WTC11 (cell line): ENCODE results near the gene ATP5ME. TPM values are rescaled to one million over a fixed set of nuclear protein-coding genes. Genes with fewer than 3 reads are reported as not detected.

Experiments used
- ATAC-seq: fragments of 200-7000 bp; cut with Tn5 transposase; 2 replicates; pipeline ENCODE4 v1.10.0; 2021; ENCODE audit warnings: mild to moderate bottlenecking, moderate library complexity
- CTCF ChIA-PET: fragments of 300-600 bp; sonication (Branson Sonifier 250); formaldehyde crosslinking; loops from one replicate; lab custom pipeline; 2021; ENCODE audit warnings: antibody characterized with exemption; lab: Charles Lee
- POLR2A ChIA-PET: fragments of 350-600 bp; sonication (Branson Sonifier 250); formaldehyde crosslinking; loops from one replicate; lab custom pipeline; 2021; ENCODE audit warnings: antibody characterized with exemption; lab: Charles Lee
- DNase-seq: peaks from one replicate; pipeline ENCODE4 v3.0.0; 2021; ENCODE audit warnings: low spot score
- H3K27ac Mint-ChIP-seq: 2 replicates; pipeline ENCODE4 v1.8.0; 2021; ENCODE audit warnings: mixed read lengths
- H3K27me3 Mint-ChIP-seq: 2 replicates; pipeline ENCODE4 v1.8.0; 2021; ENCODE audit warnings: low read depth, mild to moderate bottlenecking, moderate library complexity, mixed read lengths
- H3K36me3 Mint-ChIP-seq: 2 replicates; pipeline ENCODE4 v1.8.0; 2021; ENCODE audit warnings: mixed read lengths
- H3K4me1 Mint-ChIP-seq: 2 replicates; pipeline ENCODE4 v1.8.0; 2022; ENCODE audit warnings: mixed read lengths
- H3K4me3 Mint-ChIP-seq: 2 replicates; pipeline ENCODE4 v1.8.0; 2021; ENCODE audit warnings: mild to moderate bottlenecking, moderate library complexity, mixed read lengths
- H3K9me3 Mint-ChIP-seq: 2 replicates; pipeline ENCODE4 v1.8.0; 2021; ENCODE audit warnings: mixed read lengths
- AFF4 ChIP-seq: sonication (generic); formaldehyde crosslinking; IDR thresholded peaks from 2 replicates; pipeline ENCODE4 v1.8.1; 2023; ENCODE audit warnings: mild to moderate bottlenecking, missing genetic modification reagents, borderline replicate concordance
- AR ChIP-seq: fragments of 250-450 bp; sonication (Bioruptor Pico); IDR thresholded peaks from 2 replicates; pipeline ENCODE4 v1.9.0; 2021; ENCODE audit warnings: mild to moderate bottlenecking
- ATF1 ChIP-seq: sonication (generic); formaldehyde crosslinking; IDR thresholded peaks from 2 replicates; pipeline ENCODE4 v1.8.1; 2023; ENCODE audit warnings: mild to moderate bottlenecking, moderate library complexity, missing genetic modification reagents
- ATF3 ChIP-seq: sonication (generic); formaldehyde crosslinking; conservative IDR thresholded peaks from 2 replicates; pipeline ENCODE4 v1.8.1; 2022; ENCODE audit warnings: mild to moderate bottlenecking, missing genetic modification reagents
- CDX4 ChIP-seq: fragments of 250-450 bp; sonication (Bioruptor Pico); IDR thresholded peaks from 2 replicates; pipeline ENCODE4 v1.9.0; 2021; ENCODE audit warnings: moderate library complexity, mild to moderate bottlenecking, inconsistent platforms, borderline replicate concordance
- ESRRA ChIP-seq: sonication (generic); formaldehyde crosslinking; IDR thresholded peaks from 2 replicates; pipeline ENCODE4 v1.8.1; 2022; ENCODE audit warnings: mild to moderate bottlenecking, missing genetic modification reagents, borderline replicate concordance
- FOXK1 ChIP-seq: sonication (generic); formaldehyde crosslinking; IDR thresholded peaks from 2 replicates; pipeline ENCODE4 v1.8.0; 2022; ENCODE audit warnings: mild to moderate bottlenecking, moderate library complexity, missing genetic modification reagents
- GTF2I ChIP-seq: fragments of 250-450 bp; sonication (Bioruptor Pico); conservative IDR thresholded peaks from 2 replicates; pipeline ENCODE4 v1.4.0; 2021; ENCODE audit warnings: mild to moderate bottlenecking
- HMGA2 ChIP-seq: fragments of 250-450 bp; sonication (Bioruptor Pico); IDR thresholded peaks from 2 replicates; pipeline ENCODE4 v1.4.0; 2021; ENCODE audit warnings: mild to moderate bottlenecking, moderate library complexity
- JAZF1 ChIP-seq: fragments of 250-450 bp; sonication (Bioruptor Pico); IDR thresholded peaks from 2 replicates; pipeline ENCODE4 v1.9.0; 2021; ENCODE audit warnings: moderate library complexity, mild to moderate bottlenecking, inconsistent platforms
- MAX ChIP-seq: sonication (generic); formaldehyde crosslinking; IDR thresholded peaks from 2 replicates; pipeline ENCODE4 v1.8.0; 2022; ENCODE audit warnings: mild to moderate bottlenecking, missing genetic modification reagents
- MXD4 ChIP-seq: fragments of 250-450 bp; sonication (Bioruptor Pico); IDR thresholded peaks from 2 replicates; pipeline ENCODE4 v1.8.0; 2021; ENCODE audit warnings: mild to moderate bottlenecking, moderate library complexity, borderline replicate concordance
- MYBL2 ChIP-seq: sonication (generic); formaldehyde crosslinking; IDR thresholded peaks from 2 replicates; pipeline ENCODE4 v1.8.1; 2023; ENCODE audit warnings: mild to moderate bottlenecking, moderate library complexity, missing genetic modification reagents
- OVOL2 ChIP-seq: fragments of 250-450 bp; sonication (Bioruptor Pico); IDR thresholded peaks from 2 replicates; pipeline ENCODE4 v1.9.0; 2021; ENCODE audit warnings: mild to moderate bottlenecking, borderline replicate concordance
- PRDM15 ChIP-seq: sonication (generic); formaldehyde crosslinking; IDR thresholded peaks from 2 replicates; pipeline ENCODE4 v1.8.0; 2022; ENCODE audit warnings: missing genetic modification reagents
- PREB ChIP-seq: sonication (generic); formaldehyde crosslinking; IDR thresholded peaks from 2 replicates; pipeline ENCODE4 v1.8.1; 2022; ENCODE audit warnings: mild to moderate bottlenecking, missing genetic modification reagents, moderate library complexity, borderline replicate concordance
- RELA ChIP-seq: sonication (generic); formaldehyde crosslinking; IDR thresholded peaks from 2 replicates; pipeline ENCODE4 v1.8.1; 2022; ENCODE audit warnings: missing genetic modification reagents, mild to moderate bottlenecking, borderline replicate concordance
- SMAD4 ChIP-seq: sonication (generic); formaldehyde crosslinking; IDR thresholded peaks from 2 replicates; pipeline ENCODE4 v1.8.0; 2022; ENCODE audit warnings: mild to moderate bottlenecking, missing genetic modification reagents
- SOX15 ChIP-seq: fragments of 250-450 bp; sonication (Bioruptor Pico); IDR thresholded peaks from 2 replicates; pipeline ENCODE4 v1.9.0; 2021; ENCODE audit warnings: mild to moderate bottlenecking
- ZBTB21 ChIP-seq: sonication (generic); formaldehyde crosslinking; IDR thresholded peaks from 2 replicates; pipeline ENCODE4 v1.8.1; 2023; ENCODE audit warnings: mild to moderate bottlenecking, missing genetic modification reagents, borderline replicate concordance
- ZNF232 ChIP-seq: sonication (generic); formaldehyde crosslinking; IDR thresholded peaks from 2 replicates; pipeline ENCODE4 v1.8.0; 2022; ENCODE audit warnings: mild to moderate bottlenecking, missing genetic modification reagents
- ZSCAN18 ChIP-seq: fragments of 250-450 bp; sonication (Bioruptor Pico); IDR thresholded peaks from 2 replicates; pipeline ENCODE4 v2.1.2; 2022; ENCODE audit warnings: mild to moderate bottlenecking, moderate library complexity
- total RNA-seq: library from RNA; stranded (reverse); gene quantifications from 3 replicates; pipeline ENCODE4 v1.2.3, GENCODE V29; 2021

Gene ATP5ME
- total RNA-seq, 1 experiment from 2014 or later: 468 TPM

- no peaks in the 10 kb centered on the region; the same call in 1 of the 2 replicates for H3K27me3 Mint-ChIP-seq
- H3K4me3 Mint-ChIP-seq: no peak overlapping the region
- H3K36me3 Mint-ChIP-seq: peaks cover 4% of the 10 kb centered on the region
- TF ChIP-seq ZSCAN18 (CRISPR knock-in tag): no peak
- no peak for TF ChIP-seq FOXK1 (CRISPR knock-in tag)
- no peak for TF ChIP-seq JAZF1 (CRISPR knock-in tag)
- TF ChIP-seq ATF1: no peak
- TF ChIP-seq AFF4 (CRISPR knock-in tag): no peak
- TF ChIP-seq ESRRA: no peak
- no peak for TF ChIP-seq PRDM15 (CRISPR knock-in tag)
- no peak for TF ChIP-seq MXD4 (CRISPR knock-in tag)
- TF ChIP-seq HMGA2: no peak
- no peak for TF ChIP-seq OVOL2 (CRISPR knock-in tag)
- no peak for TF ChIP-seq RELA
- no peak for TF ChIP-seq PREB (CRISPR knock-in tag)
- TF ChIP-seq MAX (CRISPR knock-in tag): no peak
- no peak for TF ChIP-seq ZBTB21 (CRISPR knock-in tag)
- TF ChIP-seq, all 79 proteins: peak for 0
- ATAC-seq: no peak
- DNase-seq: no peak
- POLR2A ChIA-PET: no interaction called here
- CTCF ChIA-PET: no interaction called here
- Mint-ChIP-seq H3K9me3 (peaks cover 9% of the 10 kb centered on the region; the same call in 1 of the 2 replicates), H3K4me1 (peaks cover 3% of the 10 kb centered on the region), H3K27ac (no peak overlapping the region)
These were observed 12.8 kb downstream of the ATP5ME start for GRCh38 chr4:661231-661630.

GRCh38 chr4:660401-660800 is 13.7 kb downstream of the ATP5ME start:
- Mint-ChIP-seq H3K27ac (no peak overlapping the region), H3K27me3 (0 out of 2 replicates have a peak, but pooled peaks cover 3% of the 10 kb centered on the region), H3K4me3 (no peak overlapping the region), H3K4me1 (peaks cover 3% of the 10 kb centered on the region), H3K36me3 (peaks cover 4% of the 10 kb centered on the region), H3K9me3 (peaks cover 9% of the 10 kb centered on the region; the same call in 1 of the 2 replicates)
- ChIA-PET CTCF (no interaction called here), POLR2A (no interaction called here)
- DNase-seq (no peak), ATAC-seq (no peak)
- TF ChIP-seq SMAD4 (CRISPR knock-in tag) (no peak), ATF3 (CRISPR knock-in tag) (no peak), MYBL2 (CRISPR knock-in tag) (no peak), ZNF232 (CRISPR knock-in tag) (no peak), RELA (no peak), ESRRA (no peak), SOX15 (CRISPR knock-in tag) (no peak), AR (CRISPR knock-in tag) (no peak), CDX4 (CRISPR knock-in tag) (no peak), GTF2I (CRISPR knock-in tag) (no peak)
